ENCODE measurements around the gene EXOC3. TPM values are rescaled to one million over a fixed set of nuclear protein-coding genes. Genes with fewer than 3 reads are reported as not detected.

Gene EXOC3
- total RNA-seq, 2 experiments from 2014 or later: 49.9 to 54.5 TPM

DNA sequence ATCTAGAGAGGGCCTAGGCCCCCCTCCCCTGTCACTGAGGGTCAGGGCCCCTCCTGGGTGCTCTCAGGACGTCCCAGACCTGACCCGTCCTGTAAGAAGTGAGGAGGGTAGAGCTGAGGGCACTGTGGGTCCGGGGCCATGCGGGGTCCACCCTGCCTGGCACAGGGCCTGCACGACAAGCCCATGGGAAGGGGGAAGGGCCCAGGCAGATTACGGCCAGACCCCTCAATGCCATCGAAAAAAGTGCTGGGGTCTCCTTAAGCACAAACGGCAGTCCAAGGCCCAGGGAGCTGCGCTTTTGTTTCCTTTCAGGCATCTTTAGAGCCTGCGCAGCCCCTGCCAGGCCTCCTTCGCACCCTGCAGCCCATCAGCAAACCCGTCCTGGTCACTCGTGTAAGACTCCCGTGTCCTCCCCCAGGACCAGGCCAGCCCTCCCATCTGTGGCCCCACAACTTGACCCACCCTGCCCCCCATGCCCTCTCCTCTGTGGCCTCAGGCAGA lies 4.4 kb upstream of the EXOC3 start:
- CTCF ChIA-PET: no interaction called here
- H3K27ac Mint-ChIP-seq: no peak overlapping the region
- peaks cover 10% of the 10 kb centered on the region for H3K4me1 Mint-ChIP-seq (ENCODE audit: low read depth)
- H3K36me3 Mint-ChIP-seq: no peaks in the 10 kb centered on the region
- DNase-seq: no peak
- POLR2A ChIA-PET: no interaction called here
- H3K27me3 Mint-ChIP-seq: peaks cover 3% of the 10 kb centered on the region
- intact Hi-C loops (cut with micrococcal nuclease): no loop called here
- no peak overlapping the region for H3K4me3 Mint-ChIP-seq
- H3K9me3 Mint-ChIP-seq: no peaks in the 10 kb centered on the region

DNA sequence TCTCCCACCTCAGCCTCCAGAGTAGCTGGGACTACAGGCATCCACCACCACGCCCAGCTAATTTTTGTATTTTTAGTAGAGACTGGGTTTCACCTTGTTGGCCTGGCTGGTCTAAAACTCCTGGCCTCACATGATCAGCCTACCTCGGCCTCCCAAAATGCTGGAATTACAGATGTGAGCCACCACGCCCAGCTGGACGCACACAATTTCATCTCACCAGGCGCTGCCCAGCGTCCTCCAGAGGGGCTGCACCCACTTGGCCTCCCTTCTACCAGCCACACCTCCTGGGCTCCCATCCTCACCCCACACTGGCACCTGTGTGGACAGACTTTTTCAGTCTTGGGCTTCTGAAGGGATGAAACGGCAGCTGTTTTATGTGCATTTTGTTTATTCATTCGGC lies 3.8 kb upstream of the EXOC3 start:
- DNase-seq: no peak
- H3K27ac Mint-ChIP-seq: no peak overlapping the region
- POLR2A ChIA-PET: no interaction called here

DNA sequence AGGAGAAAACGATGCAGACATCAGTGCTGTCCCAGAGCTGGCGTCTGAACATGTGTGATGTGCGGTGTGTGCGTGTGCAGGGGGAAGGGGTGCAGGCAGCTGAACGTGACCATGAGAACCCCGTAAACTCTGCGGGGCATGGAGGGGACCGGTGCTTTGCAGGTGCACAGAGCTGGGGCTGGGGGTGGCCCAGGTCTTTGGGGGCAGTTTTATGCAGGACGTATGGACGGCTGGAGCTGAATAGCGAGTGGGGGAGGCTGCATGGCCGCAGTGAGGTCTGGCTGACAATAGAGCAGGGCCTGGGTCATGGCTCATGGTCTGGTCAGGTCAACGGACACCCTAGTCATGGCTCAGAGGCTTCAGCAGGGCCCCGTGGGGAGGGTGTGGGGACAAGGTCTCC lies 3.3 kb upstream of the EXOC3 start:
- ChIA-PET POLR2A (no interaction called here), CTCF (interaction anchor here (0.7 kb wide), 1 partner anchor 10 kb away, joined by 4 read pairs; no protein-coding TSS in a partner anchor)
- no peak overlapping the region for H3K27ac Mint-ChIP-seq
- no peak for DNase-seq
- peaks cover 3% of the 10 kb centered on the region for H3K27me3 Mint-ChIP-seq
- H3K4me3 Mint-ChIP-seq: no peak overlapping the region
- no peaks in the 10 kb centered on the region for H3K9me3 Mint-ChIP-seq
- H3K4me1 Mint-ChIP-seq (ENCODE audit: low read depth): peaks cover 18% of the 10 kb centered on the region
- intact Hi-C loops (cut with micrococcal nuclease): loop anchor here (5.0 kb wide), 1 partner anchor 167 kb away; the partner anchor contains the start of gene PDCD6
- no peaks in the 10 kb centered on the region for H3K36me3 Mint-ChIP-seq

More for the DNA sequence above, 3.8 kb upstream of the EXOC3 start:
- CTCF ChIA-PET: interaction anchor here (0.7 kb wide), 1 partner anchor 9 kb away, joined by 4 read pairs; no protein-coding TSS in a partner anchor
- peaks cover 14% of the 10 kb centered on the region for H3K4me1 Mint-ChIP-seq (ENCODE audit: low read depth)
- peaks cover 3% of the 10 kb centered on the region for H3K27me3 Mint-ChIP-seq
- H3K9me3 Mint-ChIP-seq: no peaks in the 10 kb centered on the region
- intact Hi-C loops (cut with micrococcal nuclease): no loop called here
- H3K4me3 Mint-ChIP-seq: no peak overlapping the region
- H3K36me3 Mint-ChIP-seq: no peaks in the 10 kb centered on the region

DNA sequence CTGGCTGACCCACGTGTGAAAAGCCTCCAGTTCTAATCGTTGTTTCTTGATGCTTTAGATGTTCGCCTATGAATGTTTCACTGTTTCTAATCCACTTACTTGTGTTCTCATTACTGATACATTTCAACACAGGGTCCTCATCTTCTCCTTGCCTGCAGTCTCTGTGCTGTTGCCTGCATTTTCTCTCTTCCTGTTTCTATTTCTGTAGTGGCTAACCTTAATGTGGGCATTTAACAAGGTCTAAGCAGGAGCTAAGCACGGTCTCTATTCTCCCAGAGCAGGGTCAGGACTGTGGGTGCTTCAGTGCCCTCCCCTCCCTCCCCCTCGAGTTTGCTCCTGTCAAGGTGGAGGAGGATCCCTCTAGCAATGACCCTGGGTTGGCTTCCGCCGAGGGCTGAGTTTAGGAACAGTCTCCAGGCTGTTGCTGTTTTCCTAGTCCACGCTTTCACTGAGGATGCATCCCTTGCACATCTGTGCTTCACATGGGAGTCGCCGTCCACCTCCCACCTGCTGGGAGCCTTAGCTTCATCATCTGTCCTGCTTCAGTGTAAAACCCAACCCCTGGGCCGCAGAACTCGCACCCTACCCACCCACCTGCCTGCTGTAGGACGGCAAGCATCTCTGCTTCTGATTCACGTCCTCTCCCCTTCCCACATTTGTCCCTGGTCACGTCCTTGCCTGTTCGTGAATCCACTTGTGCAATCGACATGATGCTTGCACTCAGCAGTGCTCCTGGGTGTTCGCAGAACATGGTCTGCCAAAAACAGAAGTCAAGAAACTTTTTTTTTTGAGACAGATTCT lies 2.4 kb upstream of the EXOC3 start:
- Mint-ChIP-seq H3K36me3 (no peaks in the 10 kb centered on the region), H3K4me1 (ENCODE audit: low read depth) (peaks cover 23% of the 10 kb centered on the region), H3K4me3 (no peak overlapping the region), H3K27me3 (peaks cover 2% of the 10 kb centered on the region), H3K9me3 (no peaks in the 10 kb centered on the region), H3K27ac (no peak overlapping the region)
- ChIA-PET POLR2A (no interaction called here), CTCF (no interaction called here)
- intact Hi-C loops (cut with micrococcal nuclease): loop anchor here (5.0 kb wide), 1 partner anchor 168 kb away; the partner anchor contains the start of gene PDCD6
- DNase-seq: no peak

DNA sequence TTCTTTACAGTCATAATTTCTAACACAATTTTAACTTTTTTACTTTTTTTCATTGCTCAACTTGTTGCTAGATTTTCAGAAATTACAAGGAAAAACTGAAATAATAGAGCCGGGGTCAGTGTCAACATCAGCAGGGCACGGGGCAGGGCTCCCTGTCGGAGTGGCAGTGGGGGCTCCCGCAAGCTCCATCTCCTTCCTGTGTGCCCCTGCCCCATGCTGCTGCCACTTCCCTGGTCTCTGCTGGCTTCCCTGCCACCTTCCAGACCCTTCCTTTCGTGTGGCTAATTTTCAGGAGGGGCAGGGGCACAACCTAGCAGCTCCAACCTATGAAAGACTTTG lies 1.0 kb upstream of the EXOC3 start:
- Mint-ChIP-seq H3K4me1 (ENCODE audit: low read depth) (peaks cover 29% of the 10 kb centered on the region), H3K36me3 (peaks cover 7% of the 10 kb centered on the region), H3K27ac (peak overlapping the region; percentile 33), H3K27me3 (peaks cover 2% of the 10 kb centered on the region), H3K4me3 (peak overlapping the region; percentile 95), H3K9me3 (no peaks in the 10 kb centered on the region)
- intact Hi-C loops (cut with micrococcal nuclease): loop anchor here (2.0 to 5.0 kb wide), 2 partner anchors 31 to 170 kb away; partner anchors contain the start of gene PDCD6
- CTCF ChIA-PET: interaction anchor here (1.2 kb wide), 1 partner anchor 11 kb away, joined by 4 read pairs; no protein-coding TSS in a partner anchor
- POLR2A ChIA-PET: no interaction called here
- no peak for DNase-seq

DNA sequence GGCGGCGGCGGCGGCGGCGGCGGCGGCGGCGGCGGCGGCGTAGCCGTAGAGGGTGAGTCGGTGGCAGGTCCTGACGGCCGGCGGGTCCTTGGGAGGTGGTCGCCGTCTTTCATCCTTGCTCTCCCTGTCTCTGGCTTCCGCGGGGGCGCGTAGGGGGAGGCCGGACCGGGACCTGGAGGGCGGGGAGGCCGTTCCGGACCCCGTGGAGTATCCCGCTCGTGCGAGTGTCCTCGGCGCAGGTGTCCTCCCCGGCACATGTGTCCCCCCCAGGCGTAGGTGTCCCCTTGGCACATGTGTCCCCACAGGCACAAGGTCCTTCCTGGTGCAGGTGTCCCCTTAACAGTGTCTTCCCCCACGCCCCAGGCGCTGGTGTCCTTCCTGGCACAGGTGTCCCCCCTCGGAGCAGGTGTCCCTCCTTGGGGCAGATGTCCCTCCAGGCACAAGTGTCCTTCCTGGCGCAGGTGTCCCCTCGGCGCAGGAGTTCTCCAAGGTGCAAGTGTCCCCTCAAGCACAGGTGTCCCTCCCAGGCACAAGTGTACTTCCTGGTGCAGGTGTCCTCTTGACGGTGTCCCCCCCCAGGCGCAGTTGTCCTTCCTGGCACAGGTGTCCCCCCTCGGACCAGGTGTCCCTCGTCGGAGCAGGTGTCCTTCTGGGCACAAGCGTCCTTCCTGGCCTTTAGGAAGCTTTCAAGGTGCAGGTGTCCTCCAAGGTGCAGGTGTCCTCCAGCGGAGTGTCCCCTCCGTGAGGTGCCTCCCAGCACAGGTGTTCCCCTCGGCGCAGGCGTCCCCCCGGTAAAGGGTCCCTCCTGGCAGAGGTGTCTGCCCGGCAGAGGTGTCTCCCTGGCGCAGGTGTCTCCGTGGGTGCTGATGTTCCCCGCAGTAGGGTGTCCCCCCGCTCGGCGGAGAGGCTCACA lies 519 bp downstream of the EXOC3 start:
- H3K9me3 Mint-ChIP-seq: no peaks in the 10 kb centered on the region
- H3K4me3 Mint-ChIP-seq: peak overlapping the region; percentile 95
- ChIA-PET CTCF (interaction anchor here (1.0 to 3.7 kb wide), 2 partner anchors 123 to 126 kb away, joined by 4 to 14 read pairs; partner anchors contain the start of gene AHRR), POLR2A (no interaction called here)
- H3K4me1 Mint-ChIP-seq (ENCODE audit: low read depth): peaks cover 30% of the 10 kb centered on the region
- intact Hi-C loops (cut with micrococcal nuclease): loop anchor here (2.0 to 5.0 kb wide), 2 partner anchors 29 to 171 kb away; partner anchors contain the start of gene PDCD6
- H3K27me3 Mint-ChIP-seq: no peaks in the 10 kb centered on the region
- H3K36me3 Mint-ChIP-seq: peaks cover 15% of the 10 kb centered on the region
- H3K27ac Mint-ChIP-seq: peak overlapping the region; percentile 89
- DNase-seq: peak; percentile 45

DNA sequence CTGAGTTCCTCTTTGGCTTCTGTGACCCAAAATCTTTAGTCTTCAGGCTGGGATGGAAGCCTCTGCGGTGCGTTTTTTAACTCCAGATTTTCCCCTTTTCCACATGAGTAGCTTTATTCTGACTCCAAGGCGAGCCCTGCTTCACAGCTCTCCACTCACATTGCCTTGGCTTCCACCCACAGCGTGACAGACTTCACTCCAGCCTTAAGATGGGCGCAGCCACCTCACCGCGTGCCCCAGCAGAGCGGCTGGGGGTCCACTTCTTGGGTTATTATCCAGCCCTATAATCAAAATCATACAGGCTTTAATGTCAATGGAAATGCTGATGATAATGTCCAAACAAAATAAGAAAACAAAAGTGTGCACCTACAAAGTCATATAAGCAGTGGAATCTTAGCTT lies 1.2 kb downstream of the EXOC3 start:
- Mint-ChIP-seq H3K9me3 (no peaks in the 10 kb centered on the region), H3K27ac (peak overlapping the region; percentile 61), H3K4me1 (ENCODE audit: low read depth) (peaks cover 32% of the 10 kb centered on the region), H3K36me3 (peaks cover 23% of the 10 kb centered on the region), H3K27me3 (no peaks in the 10 kb centered on the region), H3K4me3 (peak overlapping the region; percentile 95)
- no peak for DNase-seq
- ChIA-PET CTCF (interaction anchor here (1.0 to 3.7 kb wide), 3 partner anchors 30 to 127 kb away, joined by 3 to 16 read pairs (median 14); partner anchors contain the start of gene AHRR), POLR2A (no interaction called here)
- intact Hi-C loops (cut with micrococcal nuclease): loop anchor here (5.0 kb wide), 1 partner anchor 172 kb away; the partner anchor contains the start of gene PDCD6

DNA sequence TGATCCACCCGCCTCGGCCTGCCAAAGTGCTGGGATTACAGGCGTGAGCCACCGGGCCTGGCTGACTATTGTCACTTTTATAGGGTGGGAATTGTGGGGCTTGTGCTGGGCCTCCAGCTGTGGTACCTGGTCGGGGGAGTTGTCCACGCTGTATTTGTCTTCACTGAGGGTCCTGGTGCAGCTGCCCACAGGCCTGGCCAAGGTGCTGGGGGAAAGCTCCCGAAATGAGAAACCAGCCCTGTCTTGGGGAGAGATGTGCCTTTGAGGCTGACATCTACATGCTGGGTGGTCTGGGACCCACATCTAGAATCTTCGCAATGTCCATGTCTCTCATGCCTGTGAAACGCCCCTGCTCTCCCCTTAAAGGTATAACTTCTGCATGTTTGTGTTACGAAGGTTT lies 2.6 kb downstream of the EXOC3 start:
- DNase-seq: no peak
- no peak overlapping the region for H3K4me3 Mint-ChIP-seq
- intact Hi-C loops (cut with micrococcal nuclease): no loop called here
- H3K36me3 Mint-ChIP-seq: peaks cover 36% of the 10 kb centered on the region
- ChIA-PET CTCF (interaction anchor here (1.0 to 3.7 kb wide), 12 partner anchors 11 to 695 kb away, joined by 3 to 18 read pairs (median 7); partner anchors contain the start of genes AHRR and LRRC14B), POLR2A (interaction anchor here (1.8 kb wide), 1 partner anchor 28 kb away, joined by 15 read pairs; no protein-coding TSS in a partner anchor)
- peaks cover 36% of the 10 kb centered on the region for H3K4me1 Mint-ChIP-seq (ENCODE audit: low read depth)
- H3K27me3 Mint-ChIP-seq: no peaks in the 10 kb centered on the region
- H3K27ac Mint-ChIP-seq: peak overlapping the region; percentile 15
- peaks cover 3% of the 10 kb centered on the region for H3K9me3 Mint-ChIP-seq

DNA sequence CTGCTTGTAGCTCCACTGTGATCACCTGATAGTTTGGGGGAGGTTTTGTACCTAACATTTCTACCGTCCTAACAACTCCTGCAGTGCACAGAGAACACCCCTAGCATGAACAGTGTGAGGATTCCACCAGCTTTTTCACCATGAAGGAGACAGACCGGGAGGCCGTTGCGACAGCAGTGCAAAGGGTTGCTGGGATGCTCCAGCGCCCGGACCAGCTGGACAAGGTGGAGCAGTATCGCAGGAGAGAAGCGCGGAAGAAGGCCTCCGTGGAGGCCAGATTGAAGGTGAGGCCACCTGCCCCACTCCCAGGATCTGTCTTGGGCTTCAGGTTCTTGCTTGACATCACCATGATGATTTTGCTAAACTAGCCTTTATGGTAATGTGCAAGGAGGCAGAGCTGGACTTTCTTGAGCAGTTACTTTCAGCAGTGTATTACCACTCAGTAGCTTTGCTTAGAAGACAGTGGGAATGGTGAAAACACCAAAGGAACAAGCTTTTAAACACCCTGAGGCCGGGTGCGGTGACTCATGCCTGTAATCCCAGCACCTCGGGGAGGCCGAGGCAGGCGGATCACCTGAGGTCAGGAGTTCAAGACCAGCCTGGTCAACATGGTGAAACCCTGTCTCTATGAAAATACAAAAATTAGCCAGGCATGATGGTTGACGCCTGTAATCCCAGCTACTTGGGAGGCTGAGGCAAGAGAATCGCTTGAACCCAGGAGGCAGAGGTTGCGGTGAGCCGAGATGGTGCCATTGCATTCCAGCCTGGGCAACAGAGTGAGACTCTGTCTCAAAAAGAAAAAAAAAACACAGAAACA lies 3.3 kb downstream of the EXOC3 start:
- POLR2A ChIA-PET: interaction anchor here (1.8 kb wide), 1 partner anchor 27 kb away, joined by 15 read pairs; no protein-coding TSS in a partner anchor
- intact Hi-C loops (cut with micrococcal nuclease): no loop called here
- DNase-seq: no peak
- CTCF ChIA-PET: interaction anchor here (0.7 to 3.7 kb wide), 29 partner anchors 9 to 870 kb away, joined by 3 to 18 read pairs (median 4); partner anchors contain the start of genes AHRR, CCDC127, LRRC14B and SDHA
- Mint-ChIP-seq H3K4me1 (ENCODE audit: low read depth) (peaks cover 36% of the 10 kb centered on the region), H3K9me3 (peaks cover 8% of the 10 kb centered on the region), H3K27ac (peak overlapping the region; percentile 18), H3K36me3 (peaks cover 43% of the 10 kb centered on the region), H3K4me3 (no peak overlapping the region), H3K27me3 (no peaks in the 10 kb centered on the region)

DNA sequence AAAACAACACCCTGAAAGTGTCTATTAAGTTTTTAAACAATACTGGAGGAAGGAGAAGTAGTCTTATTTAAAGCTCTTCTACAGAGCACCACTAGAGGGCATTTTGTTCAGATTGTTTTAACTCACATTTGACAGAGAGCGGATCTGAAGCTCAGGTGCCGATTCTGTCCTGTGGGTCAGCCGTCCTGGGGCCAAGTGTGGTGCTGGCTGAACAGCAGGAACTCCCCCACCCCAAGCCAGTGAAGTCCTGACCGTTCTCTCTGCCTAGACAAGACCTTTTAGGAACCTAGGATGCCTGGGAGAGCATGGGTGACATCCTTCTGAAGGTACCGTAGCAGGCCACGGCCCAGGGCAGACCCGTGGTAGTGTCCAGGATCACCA lies 3.9 kb downstream of the EXOC3 start:
- DNase-seq: no peak
- CTCF ChIA-PET: interaction anchor here (0.7 to 3.7 kb wide), 28 partner anchors 8 to 869 kb away, joined by 3 to 18 read pairs (median 4); partner anchors contain the start of genes AHRR, CCDC127, LRRC14B and SDHA

DNA sequence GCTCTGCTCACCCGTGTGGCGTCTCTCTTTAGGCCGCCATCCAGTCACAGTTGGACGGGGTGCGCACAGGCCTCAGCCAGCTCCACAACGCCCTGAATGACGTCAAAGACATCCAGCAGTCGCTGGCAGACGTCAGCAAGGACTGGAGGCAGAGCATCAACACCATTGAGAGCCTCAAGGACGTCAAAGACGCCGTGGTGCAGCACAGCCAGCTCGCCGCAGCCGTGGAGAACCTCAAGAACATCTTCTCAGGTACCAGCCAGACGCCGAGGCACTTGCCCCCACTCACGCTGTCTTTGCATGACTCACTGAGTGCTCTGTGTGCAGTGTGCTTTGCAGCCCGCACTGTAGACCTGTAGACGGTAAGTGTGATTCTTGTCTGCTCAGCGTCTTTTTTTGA lies 4.5 kb downstream of the EXOC3 start:
- peaks cover 28% of the 10 kb centered on the region for H3K4me1 Mint-ChIP-seq (ENCODE audit: low read depth)
- no peak for DNase-seq

More for the DNA sequence above, 3.9 kb downstream of the EXOC3 start:
- peaks cover 14% of the 10 kb centered on the region for H3K9me3 Mint-ChIP-seq
- intact Hi-C loops (cut with micrococcal nuclease): no loop called here
- peaks cover 34% of the 10 kb centered on the region for H3K4me1 Mint-ChIP-seq (ENCODE audit: low read depth)
- peaks cover 49% of the 10 kb centered on the region for H3K36me3 Mint-ChIP-seq
- no peaks in the 10 kb centered on the region for H3K27me3 Mint-ChIP-seq
- POLR2A ChIA-PET: interaction anchor here (1.8 kb wide), 1 partner anchor 26 kb away, joined by 15 read pairs; no protein-coding TSS in a partner anchor
- peak overlapping the region; percentile 18 for H3K27ac Mint-ChIP-seq
- no peak overlapping the region for H3K4me3 Mint-ChIP-seq

More for the DNA sequence above, 4.5 kb downstream of the EXOC3 start:
- no peak overlapping the region for H3K4me3 Mint-ChIP-seq
- no peaks in the 10 kb centered on the region for H3K27me3 Mint-ChIP-seq
- intact Hi-C loops (cut with micrococcal nuclease): no loop called here
- H3K36me3 Mint-ChIP-seq: peaks cover 56% of the 10 kb centered on the region
- H3K27ac Mint-ChIP-seq: no peak overlapping the region
- ChIA-PET CTCF (interaction anchor here (0.9 to 3.7 kb wide), 18 partner anchors 10 to 206 kb away, joined by 3 to 18 read pairs (median 4); partner anchors contain the start of gene AHRR), POLR2A (interaction anchor here (1.8 kb wide), 1 partner anchor 26 kb away, joined by 15 read pairs; no protein-coding TSS in a partner anchor)
- peaks cover 20% of the 10 kb centered on the region for H3K9me3 Mint-ChIP-seq
